Right lobe of liver (tissue), 6 donors: ENCODE results near the gene SAMD15. TPM values are rescaled to one million over a fixed set of nuclear protein-coding genes. Genes with fewer than 3 reads are reported as not detected.
"Not testable (repeated sequence)": the region's sequence is repeated elsewhere in the genome, so short reads cannot be mapped to it uniquely, and the experiment has no call there.

Source experiments
- ATAC-seq, 4 donors: fragments of 200-7000 bp; cut with Tn5 transposase; one replicate each; pipeline ENCODE4 v1.9.1; 2020; ENCODE audit warnings: mild to moderate bottlenecking in 4 of 4, moderate library complexity in 4 of 4
- DNase-seq, 3 donors: peaks; one replicate each; pipeline ENCODE4 v3.0.0-alpha.2; 2020
- H3K27ac ChIP-seq, 3 donors: fragments of 200-600 bp; one replicate each; pipeline ENCODE4 v1.8.0; 2022
- H3K27me3 ChIP-seq, 2 donors: fragments of 200-600 bp; one replicate each; pipeline ENCODE4 v1.8.0; 2022
- H3K36me3 ChIP-seq, 4 donors: fragments of 200-600 bp; sonication (generic) in 1 of 4; one replicate each; pipeline versions ENCODE4 v1.5.1 to v1.8.0; 2017 to 2022; ENCODE audit warnings: control low read depth in 1 of 4
- H3K4me1 ChIP-seq, 4 donors: fragments of 200-600 bp; sonication (generic) in 1 of 4; one replicate each; pipeline versions ENCODE4 v1.5.1 to v1.8.0; 2017 to 2022; ENCODE audit warnings: control low read depth in 1 of 4
- H3K4me3 ChIP-seq, 3 donors: fragments of 200-600 bp; one replicate each; pipeline ENCODE4 v1.8.0; 2022
- H3K9me3 ChIP-seq, 4 donors: fragments of 200-600 bp; sonication (generic) in 1 of 4; one replicate each; pipeline versions ENCODE4 v1.5.1 to v1.8.0; 2017 to 2022; ENCODE audit warnings: control low read depth in 1 of 4
- POLR2A ChIP-seq: fragments of 450-650 bp; IDR thresholded peaks from one replicate; pipeline ENCODE4 v1.6.1; 2017; ENCODE audit warnings: antibody characterized with exemption, mild to moderate bottlenecking
- WGBS: methylation state at CpG from one replicate; pipeline ENCODE4 v1.1.6; 2018; ENCODE audit warnings: low coverage, low lambda C conversion rate; ENCODE audit not compliant: insufficient coverage; ENCODE audit errors: missing lambda C conversion rate; 5-methylcytosine and 5-hydroxymethylcytosine counted together
- intact Hi-C, 2 donors: fragments of 100-400 bp; cut with DNase I; formaldehyde crosslinking; loops; one replicate each; pipeline versions ENCODE4 v1.11.2 to v1.14.1; 2022
- total RNA-seq, 6 experiments: library from RNA; depleted of rRNA in 2 of 6; stranded (reverse); fragments of >200 nt in 2 of 6; fragmentation: NEBNext Ultra II Directional in 3 of 6; extraction: Animal tissue kit (Norgen Biotek cat#: 25700) in 3 of 6; gene quantifications; one replicate each; pipeline versions ENCODE4 v1.1.0 to v1.2.4, GENCODE V29; 2016 to 2023
- TF ChIP-seq, protein P1 (sequence below), 4 donors: fragments of 200-600 bp in 3 of 4; fragments of 450-650 bp in 1 of 4; IDR thresholded peaks; one replicate each; pipeline versions ENCODE4 v1.5.1 to v1.8.0; 2016 to 2022; ENCODE audit warnings: antibody characterized with exemption in 4 of 4, mild to moderate bottlenecking in 2 of 4
- donor health status: DM: no; HTN: yes; CAD: no.
- donor health status: DM: no; HTN: no; CAD: no.
- donor health status: DM: no; HTN: no; CAD: no.
- donor health status: DM: no; HTN: yes; CAD: no.
- donor health status: DM: no; HTN: yes; CAD: no.

The SAMD15 gene
- total RNA-seq, 6 experiments from 2014 or later: 0.12 to 0.42 (median 0.31) TPM; not detected in 2

- ATAC-seq (peak in 3 of 4 donors; percentile 29 to 72 (median 44)), DNase-seq (no peak)
- Histone ChIP-seq H3K36me3 (no peaks in the 10 kb centered on the region), H3K9me3 (no peaks in the 10 kb centered on the region), H3K4me3 (no peak overlapping the region), H3K4me1 (no peaks in the 10 kb centered on the region), H3K27ac (no peak overlapping the region), H3K27me3 (no peaks in the 10 kb centered on the region)
- 29% methylated on average over 3 of the region's 3 CpGs for WGBS
- intact Hi-C loops: no loop called here
- TF ChIP-seq, protein P1, sequence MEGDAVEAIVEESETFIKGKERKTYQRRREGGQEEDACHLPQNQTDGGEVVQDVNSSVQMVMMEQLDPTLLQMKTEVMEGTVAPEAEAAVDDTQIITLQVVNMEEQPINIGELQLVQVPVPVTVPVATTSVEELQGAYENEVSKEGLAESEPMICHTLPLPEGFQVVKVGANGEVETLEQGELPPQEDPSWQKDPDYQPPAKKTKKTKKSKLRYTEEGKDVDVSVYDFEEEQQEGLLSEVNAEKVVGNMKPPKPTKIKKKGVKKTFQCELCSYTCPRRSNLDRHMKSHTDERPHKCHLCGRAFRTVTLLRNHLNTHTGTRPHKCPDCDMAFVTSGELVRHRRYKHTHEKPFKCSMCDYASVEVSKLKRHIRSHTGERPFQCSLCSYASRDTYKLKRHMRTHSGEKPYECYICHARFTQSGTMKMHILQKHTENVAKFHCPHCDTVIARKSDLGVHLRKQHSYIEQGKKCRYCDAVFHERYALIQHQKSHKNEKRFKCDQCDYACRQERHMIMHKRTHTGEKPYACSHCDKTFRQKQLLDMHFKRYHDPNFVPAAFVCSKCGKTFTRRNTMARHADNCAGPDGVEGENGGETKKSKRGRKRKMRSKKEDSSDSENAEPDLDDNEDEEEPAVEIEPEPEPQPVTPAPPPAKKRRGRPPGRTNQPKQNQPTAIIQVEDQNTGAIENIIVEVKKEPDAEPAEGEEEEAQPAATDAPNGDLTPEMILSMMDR (IDR thresholded peaks at IDR 0.05): peak; percentile 7 to 44 (median 30)
- no peak for TF ChIP-seq POLR2A
These were observed 32.0 kb downstream of the SAMD15 start for GRCh38 chr14:77409131-77409533.

GRCh38 chr14:77415403-77416030 is 38.3 kb downstream of the SAMD15 start:
- H3K27me3 ChIP-seq, H3K9me3 ChIP-seq, H3K4me3 ChIP-seq, intact Hi-C loops, H3K36me3 ChIP-seq, H3K27ac ChIP-seq, H3K4me1 ChIP-seq, DNase-seq, ATAC-seq: not testable (repeated sequence)
- 83% methylated on average over 6 of the region's 10 CpGs for WGBS

DNA sequence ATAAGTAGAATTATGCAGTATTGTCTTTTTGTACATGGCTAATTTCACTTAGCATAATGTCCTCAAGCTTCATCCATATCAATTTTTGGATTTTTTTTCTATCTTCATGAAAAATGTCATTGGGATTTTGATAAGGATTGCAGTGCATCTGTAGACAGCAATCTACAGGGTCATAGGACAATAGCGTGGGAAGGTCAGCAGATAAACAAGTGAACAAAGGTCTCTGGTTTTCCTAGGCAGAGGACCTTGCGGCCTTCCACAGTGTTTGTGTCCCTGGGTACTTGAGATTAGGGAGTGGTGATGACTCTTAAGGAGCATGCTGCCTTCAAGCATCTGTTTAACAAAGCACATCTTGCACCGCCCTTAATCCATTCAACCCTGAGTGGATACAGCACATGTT is 38.9 kb downstream of the SAMD15 start:
- H3K4me3 ChIP-seq, H3K36me3 ChIP-seq, H3K9me3 ChIP-seq, H3K27me3 ChIP-seq, intact Hi-C loops, H3K27ac ChIP-seq, DNase-seq, ATAC-seq, H3K4me1 ChIP-seq: not testable (repeated sequence)
- 66% methylated on average over 2 of the region's 3 CpGs for WGBS

GRCh38 chr14:77416836-77417235 is 39.7 kb downstream of the SAMD15 start:
- Histone ChIP-seq H3K27me3 (no peaks in the 10 kb centered on the region), H3K4me3 (no peak overlapping the region), H3K4me1 (no peaks in the 10 kb centered on the region), H3K9me3 (no peaks in the 10 kb centered on the region), H3K36me3 (no peaks in the 10 kb centered on the region), H3K27ac (no peak overlapping the region)
- intact Hi-C loops: no loop called here
- ATAC-seq (no peak), DNase-seq (no peak)
- TF ChIP-seq, protein P1 (IDR thresholded peaks at IDR 0.05): no peak
- TF ChIP-seq POLR2A: no peak
- 81% methylated on average over 4 of the region's 8 CpGs for WGBS

DNA sequence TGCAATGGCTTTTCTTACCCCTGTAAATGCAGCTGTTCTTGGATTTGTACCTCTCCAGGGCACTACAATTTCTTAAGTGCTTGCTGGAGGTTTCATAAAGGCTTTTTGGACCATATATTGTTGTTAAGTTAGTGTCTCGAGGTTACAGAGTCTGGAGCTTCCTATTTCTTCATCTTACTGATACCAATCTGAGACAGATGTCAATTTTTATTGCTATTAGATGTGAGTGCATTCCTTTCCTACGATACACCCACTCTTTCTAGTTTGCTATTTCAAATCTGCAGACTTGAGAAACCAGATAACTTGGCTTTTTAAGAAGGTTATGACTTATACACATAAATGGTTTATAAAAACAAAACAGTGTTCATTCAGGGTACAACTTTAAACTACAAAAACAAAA is 44.0 kb downstream of the SAMD15 start:
- Histone ChIP-seq H3K36me3 (peaks cover 0 to 35% (median 7%) of the 10 kb centered on the region in 4 donors), H3K9me3 (no peaks in the 10 kb centered on the region), H3K27ac (no peak overlapping the region), H3K4me3 (no peak overlapping the region), H3K27me3 (no peaks in the 10 kb centered on the region), H3K4me1 (no peaks in the 10 kb centered on the region)
- intact Hi-C loops: no loop called here
- WGBS: 60% methylated on average over 2 of the region's 2 CpGs
- TF ChIP-seq POLR2A: no peak
- TF ChIP-seq, protein P1 (IDR thresholded peaks at IDR 0.05): no peak
- DNase-seq (no peak), ATAC-seq (no peak)
